HepG2 (cell line): ENCODE measurements around the gene CCND1. TPM values are rescaled to one million over a fixed set of nuclear protein-coding genes. Genes with fewer than 3 reads are reported as not detected.

Experiments
- JUNB ChIP-seq: sonication (generic); formaldehyde crosslinking; IDR thresholded peaks from 2 replicates; pipeline ENCODE4 v1.8.0; 2022; ENCODE audit warnings: missing genetic modification reagents, mild to moderate bottlenecking, borderline replicate concordance
- KMT2B ChIP-seq: IDR thresholded peaks from 2 replicates; pipeline ENCODE4 v1.6.1; 2016; ENCODE audit warnings: missing genetic modification reagents, missing compliant biosample characterization
- NAIF1 ChIP-seq: sonication (generic); formaldehyde crosslinking; IDR thresholded peaks from 2 replicates; pipeline ENCODE4 v1.5.0; 2020; ENCODE audit warnings: mild to moderate bottlenecking, missing genetic modification reagents, borderline replicate concordance
- NPAS2 ChIP-seq: sonication (generic); formaldehyde crosslinking; IDR thresholded peaks from 2 replicates; pipeline ENCODE4 v1.8.0; 2022; ENCODE audit warnings: mild to moderate bottlenecking, missing genetic modification reagents, borderline replicate concordance
- PRDM4 ChIP-seq: sonication (generic); formaldehyde crosslinking; IDR thresholded peaks from 2 replicates; pipeline ENCODE4 v1.9.0; 2021; ENCODE audit warnings: missing genetic modification reagents, borderline replicate concordance
- SMC3 ChIP-seq: IDR thresholded peaks from 2 replicates; pipeline ENCODE4 v1.6.1; 2011; ENCODE audit warnings: low read length, improper control_type of control experiment
- TP53 ChIP-seq: sonication (generic); formaldehyde crosslinking; conservative IDR thresholded peaks from 2 replicates; pipeline ENCODE4 v1.4.0; 2020; ENCODE audit warnings: missing genetic modification reagents
- YEATS2 ChIP-seq: sonication (generic); formaldehyde crosslinking; IDR thresholded peaks from 2 replicates; pipeline ENCODE4 v1.4.0; 2020; ENCODE audit warnings: missing genetic modification reagents, borderline replicate concordance
- YEATS4 ChIP-seq: sonication (generic); formaldehyde crosslinking; IDR thresholded peaks from 2 replicates; pipeline ENCODE4 v1.4.0; 2020; ENCODE audit warnings: missing genetic modification reagents, borderline replicate concordance
- ZNF205 ChIP-seq: IDR thresholded peaks from 2 replicates; pipeline ENCODE4 v1.6.1; 2018; ENCODE audit warnings: missing biosample characterization, missing genetic modification reagents
- ZNF33B ChIP-seq: sonication (generic); formaldehyde crosslinking; IDR thresholded peaks from 2 replicates; pipeline ENCODE4 v1.5.1; 2020; ENCODE audit warnings: mild to moderate bottlenecking, missing genetic modification reagents
- polyA plus RNA-seq, 8 experiments: library from polyadenylated mRNA; depleted of rRNA in 3 of 8; stranded (reverse) in 7 of 8; unstranded in 1 of 8; fragments of >200 nt; fragmentation: Illumina TruSeq in 4 of 8; extraction: Trizol in 4 of 8; gene quantifications; 2 replicates each; pipeline versions ENCODE4 v1.2.1 to v1.2.3, GENCODE V29; 2011 to 2016; ENCODE audit warnings: low read depth in 4 of 8, missing spikeins in 1 of 8, mixed read lengths in 1 of 8; ENCODE audit not compliant: insufficient read depth in 1 of 8
- total RNA-seq, 5 experiments: library from RNA; depleted of rRNA; stranded (reverse); fragments of >200 nt; fragmentation: Illumina TruSeq; extraction: Trizol; gene quantifications; 2 replicates each; pipeline ENCODE4 v1.2.3, GENCODE V29; 2016; ENCODE audit warnings: low read depth in 1 of 5
- TF ChIP-seq, protein P1 (sequence below): IDR thresholded peaks from 2 replicates; pipeline ENCODE4 v1.6.1; 2016
- TF ChIP-seq, protein P2 (sequence below): sonication (generic); formaldehyde crosslinking; IDR thresholded peaks from 2 replicates; pipeline ENCODE4 v1.9.0; 2021; ENCODE audit warnings: missing genetic modification reagents, mild to moderate bottlenecking, borderline replicate concordance
- TF ChIP-seq, protein P3 (sequence below): sonication (generic); formaldehyde crosslinking; IDR thresholded peaks from 2 replicates; pipeline ENCODE4 v1.5.1; 2020; ENCODE audit warnings: missing genetic modification reagents, mild to moderate bottlenecking, borderline replicate concordance
- TF ChIP-seq, protein P4 (sequence below): IDR thresholded peaks from 2 replicates; pipeline ENCODE4 v1.6.1; 2016; ENCODE audit warnings: mild to moderate bottlenecking, missing biosample characterization, missing genetic modification reagents
- TF ChIP-seq, protein P5 (sequence below): sonication (generic); formaldehyde crosslinking; IDR thresholded peaks from 2 replicates; pipeline ENCODE4 v1.4.0; 2020; ENCODE audit warnings: missing genetic modification reagents

The CCND1 gene
- total and polyA plus RNA-seq, 2 of the 13 experiments (the other 11 are each of a cell fraction or from before 2014, with no cell fraction given) = 107 to 136 TPM

- TF ChIP-seq, protein P1, sequence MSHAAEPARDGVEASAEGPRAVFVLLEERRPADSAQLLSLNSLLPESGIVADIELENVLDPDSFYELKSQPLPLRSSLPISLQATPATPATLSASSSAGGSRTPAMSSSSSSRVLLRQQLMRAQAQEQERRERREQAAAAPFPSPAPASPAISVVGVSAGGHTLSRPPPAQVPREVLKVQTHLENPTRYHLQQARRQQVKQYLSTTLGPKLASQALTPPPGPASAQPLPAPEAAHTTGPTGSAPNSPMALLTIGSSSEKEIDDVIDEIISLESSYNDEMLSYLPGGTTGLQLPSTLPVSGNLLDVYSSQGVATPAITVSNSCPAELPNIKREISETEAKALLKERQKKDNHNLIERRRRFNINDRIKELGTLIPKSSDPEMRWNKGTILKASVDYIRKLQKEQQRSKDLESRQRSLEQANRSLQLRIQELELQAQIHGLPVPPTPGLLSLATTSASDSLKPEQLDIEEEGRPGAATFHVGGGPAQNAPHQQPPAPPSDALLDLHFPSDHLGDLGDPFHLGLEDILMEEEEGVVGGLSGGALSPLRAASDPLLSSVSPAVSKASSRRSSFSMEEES = peak; percentile 86
- peak; percentile 92; the same call in 1 of the 2 replicates for TF ChIP-seq JUNB
- peak; percentile 40; the same call in 1 of the 2 replicates for TF ChIP-seq YEATS4 (CRISPR knock-in tag)
- TF ChIP-seq, protein P2, sequence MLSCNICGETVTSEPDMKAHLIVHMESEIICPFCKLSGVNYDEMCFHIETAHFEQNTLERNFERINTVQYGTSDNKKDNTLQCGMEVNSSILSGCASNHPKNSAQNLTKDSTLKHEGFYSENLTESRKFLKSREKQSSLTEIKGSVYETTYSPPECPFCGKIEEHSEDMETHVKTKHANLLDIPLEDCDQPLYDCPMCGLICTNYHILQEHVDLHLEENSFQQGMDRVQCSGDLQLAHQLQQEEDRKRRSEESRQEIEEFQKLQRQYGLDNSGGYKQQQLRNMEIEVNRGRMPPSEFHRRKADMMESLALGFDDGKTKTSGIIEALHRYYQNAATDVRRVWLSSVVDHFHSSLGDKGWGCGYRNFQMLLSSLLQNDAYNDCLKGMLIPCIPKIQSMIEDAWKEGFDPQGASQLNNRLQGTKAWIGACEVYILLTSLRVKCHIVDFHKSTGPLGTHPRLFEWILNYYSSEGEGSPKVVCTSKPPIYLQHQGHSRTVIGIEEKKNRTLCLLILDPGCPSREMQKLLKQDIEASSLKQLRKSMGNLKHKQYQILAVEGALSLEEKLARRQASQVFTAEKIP (CRISPR knock-in tag) = no peak
- TF ChIP-seq, protein P3, sequence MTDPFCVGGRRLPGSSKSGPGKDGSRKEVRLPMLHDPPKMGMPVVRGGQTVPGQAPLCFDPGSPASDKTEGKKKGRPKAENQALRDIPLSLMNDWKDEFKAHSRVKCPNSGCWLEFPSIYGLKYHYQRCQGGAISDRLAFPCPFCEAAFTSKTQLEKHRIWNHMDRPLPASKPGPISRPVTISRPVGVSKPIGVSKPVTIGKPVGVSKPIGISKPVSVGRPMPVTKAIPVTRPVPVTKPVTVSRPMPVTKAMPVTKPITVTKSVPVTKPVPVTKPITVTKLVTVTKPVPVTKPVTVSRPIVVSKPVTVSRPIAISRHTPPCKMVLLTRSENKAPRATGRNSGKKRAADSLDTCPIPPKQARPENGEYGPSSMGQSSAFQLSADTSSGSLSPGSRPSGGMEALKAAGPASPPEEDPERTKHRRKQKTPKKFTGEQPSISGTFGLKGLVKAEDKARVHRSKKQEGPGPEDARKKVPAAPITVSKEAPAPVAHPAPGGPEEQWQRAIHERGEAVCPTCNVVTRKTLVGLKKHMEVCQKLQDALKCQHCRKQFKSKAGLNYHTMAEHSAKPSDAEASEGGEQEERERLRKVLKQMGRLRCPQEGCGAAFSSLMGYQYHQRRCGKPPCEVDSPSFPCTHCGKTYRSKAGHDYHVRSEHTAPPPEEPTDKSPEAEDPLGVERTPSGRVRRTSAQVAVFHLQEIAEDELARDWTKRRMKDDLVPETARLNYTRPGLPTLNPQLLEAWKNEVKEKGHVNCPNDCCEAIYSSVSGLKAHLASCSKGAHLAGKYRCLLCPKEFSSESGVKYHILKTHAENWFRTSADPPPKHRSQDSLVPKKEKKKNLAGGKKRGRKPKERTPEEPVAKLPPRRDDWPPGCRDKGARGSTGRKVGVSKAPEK (CRISPR knock-in tag) = 0 out of 2 replicates have a peak, but pooled peaks have one; percentile 63
- no peak for TF ChIP-seq ZNF33B
- TF ChIP-seq NAIF1 = no peak
- TF ChIP-seq, protein P4, sequence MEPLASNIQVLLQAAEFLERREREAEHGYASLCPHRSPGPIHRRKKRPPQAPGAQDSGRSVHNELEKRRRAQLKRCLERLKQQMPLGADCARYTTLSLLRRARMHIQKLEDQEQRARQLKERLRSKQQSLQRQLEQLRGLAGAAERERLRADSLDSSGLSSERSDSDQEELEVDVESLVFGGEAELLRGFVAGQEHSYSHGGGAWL (CRISPR knock-in tag) = peak; percentile 29; the same call in 1 of the 2 replicates
- TF ChIP-seq, protein P5, sequence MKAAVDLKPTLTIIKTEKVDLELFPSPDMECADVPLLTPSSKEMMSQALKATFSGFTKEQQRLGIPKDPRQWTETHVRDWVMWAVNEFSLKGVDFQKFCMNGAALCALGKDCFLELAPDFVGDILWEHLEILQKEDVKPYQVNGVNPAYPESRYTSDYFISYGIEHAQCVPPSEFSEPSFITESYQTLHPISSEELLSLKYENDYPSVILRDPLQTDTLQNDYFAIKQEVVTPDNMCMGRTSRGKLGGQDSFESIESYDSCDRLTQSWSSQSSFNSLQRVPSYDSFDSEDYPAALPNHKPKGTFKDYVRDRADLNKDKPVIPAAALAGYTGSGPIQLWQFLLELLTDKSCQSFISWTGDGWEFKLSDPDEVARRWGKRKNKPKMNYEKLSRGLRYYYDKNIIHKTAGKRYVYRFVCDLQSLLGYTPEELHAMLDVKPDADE (CRISPR knock-in tag) = no peak
- TF ChIP-seq KMT2B (CRISPR knock-in tag) = no peak
- TF ChIP-seq SMC3 = peak; percentile 14; the same call in 1 of the 2 replicates
- TF ChIP-seq YEATS2 (CRISPR knock-in tag) = no peak; the same call in 1 of the 2 replicates
- TF ChIP-seq TP53 = no peak
- TF ChIP-seq NPAS2 (CRISPR knock-in tag) = no peak
- TF ChIP-seq ZNF205 (CRISPR knock-in tag) = no peak; the same call in 1 of the 2 replicates
- TF ChIP-seq PRDM4 (CRISPR knock-in tag) = no peak
Measured at GRCh38 chr11:69654660-69655478, 13.9 kb downstream of the CCND1 start (continued).
